ENCODE data around the gene RABGAP1L.

The RABGAP1L gene

DNA sequence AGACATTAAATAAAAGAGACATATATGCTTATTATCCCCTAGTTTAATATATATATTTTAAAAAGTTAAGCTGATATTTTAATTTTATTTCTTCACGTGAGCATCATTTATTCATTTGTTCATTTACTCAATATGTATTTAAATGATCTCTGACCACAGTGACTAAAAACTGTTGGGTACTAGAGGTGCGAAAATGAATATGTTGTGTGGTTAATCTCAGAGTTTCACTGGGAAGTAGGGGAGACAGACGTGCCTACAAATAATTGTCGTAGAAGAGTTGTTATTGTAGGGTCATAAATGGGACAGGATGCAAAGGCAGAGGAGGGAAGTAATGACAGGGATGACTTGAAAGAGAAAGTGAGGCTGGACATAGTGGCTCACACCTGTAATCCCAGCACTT is 627.4 kb downstream of the RABGAP1L start:
- Histone ChIP-seq H3K4me3 (ENCODE audit: low read depth, low read length) (no peak overlapping the region), H3K27ac (no peak overlapping the region), H3K9ac (no peak overlapping the region), H3K79me2 (no peaks in the 10 kb centered on the region), H3K4me2 (ENCODE audit: low read length) (no peak overlapping the region), H3K4me1 (no peaks in the 10 kb centered on the region), H3K36me3 (ENCODE audit: control insufficient read depth, insufficient read depth, low read length) (no peaks in the 10 kb centered on the region), H3K27me3 (ENCODE audit: control insufficient read depth, insufficient read depth, low read length) (no peaks in the 10 kb centered on the region), H2AFZ (no peak overlapping the region), H3K9me3 (ENCODE audit: control insufficient read depth, low read length) (no peaks in the 10 kb centered on the region)
- TF ChIP-seq, protein P1, sequence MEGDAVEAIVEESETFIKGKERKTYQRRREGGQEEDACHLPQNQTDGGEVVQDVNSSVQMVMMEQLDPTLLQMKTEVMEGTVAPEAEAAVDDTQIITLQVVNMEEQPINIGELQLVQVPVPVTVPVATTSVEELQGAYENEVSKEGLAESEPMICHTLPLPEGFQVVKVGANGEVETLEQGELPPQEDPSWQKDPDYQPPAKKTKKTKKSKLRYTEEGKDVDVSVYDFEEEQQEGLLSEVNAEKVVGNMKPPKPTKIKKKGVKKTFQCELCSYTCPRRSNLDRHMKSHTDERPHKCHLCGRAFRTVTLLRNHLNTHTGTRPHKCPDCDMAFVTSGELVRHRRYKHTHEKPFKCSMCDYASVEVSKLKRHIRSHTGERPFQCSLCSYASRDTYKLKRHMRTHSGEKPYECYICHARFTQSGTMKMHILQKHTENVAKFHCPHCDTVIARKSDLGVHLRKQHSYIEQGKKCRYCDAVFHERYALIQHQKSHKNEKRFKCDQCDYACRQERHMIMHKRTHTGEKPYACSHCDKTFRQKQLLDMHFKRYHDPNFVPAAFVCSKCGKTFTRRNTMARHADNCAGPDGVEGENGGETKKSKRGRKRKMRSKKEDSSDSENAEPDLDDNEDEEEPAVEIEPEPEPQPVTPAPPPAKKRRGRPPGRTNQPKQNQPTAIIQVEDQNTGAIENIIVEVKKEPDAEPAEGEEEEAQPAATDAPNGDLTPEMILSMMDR (IDR thresholded peaks at IDR 0.05) = no peak

DNA sequence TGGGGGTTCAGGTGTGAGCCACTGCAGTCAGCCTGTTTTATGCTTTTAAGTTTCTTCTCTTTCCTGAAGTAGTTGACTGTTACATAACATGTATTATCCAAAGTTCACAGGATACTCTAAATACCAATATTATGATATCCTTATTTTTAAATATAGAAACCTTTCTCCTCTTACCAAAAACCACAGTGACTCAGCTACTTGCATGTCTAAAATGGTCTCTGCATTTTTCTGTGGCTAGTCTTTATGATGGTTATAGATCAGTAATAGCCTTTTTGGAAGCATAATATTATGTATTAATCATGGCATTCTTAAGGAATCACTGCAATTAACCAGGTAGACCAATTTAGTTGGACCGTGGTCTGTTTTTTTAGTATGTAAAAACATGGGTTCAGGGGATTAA is 629.7 kb downstream of the RABGAP1L start:
- no peak overlapping the region for H3K4me2 ChIP-seq (ENCODE audit: low read length)
- H3K36me3 ChIP-seq (ENCODE audit: control insufficient read depth, insufficient read depth, low read length) = no peaks in the 10 kb centered on the region
- no peak overlapping the region for H3K27ac ChIP-seq
- no peak overlapping the region for H2AFZ ChIP-seq
- H3K4me1 ChIP-seq = no peaks in the 10 kb centered on the region
- TF ChIP-seq, protein P1 (IDR thresholded peaks at IDR 0.05) = no peak
- no peaks in the 10 kb centered on the region for H3K9me3 ChIP-seq (ENCODE audit: control insufficient read depth, low read length)
- no peaks in the 10 kb centered on the region for H3K79me2 ChIP-seq
- no peak overlapping the region for H3K9ac ChIP-seq
- H3K27me3 ChIP-seq (ENCODE audit: control insufficient read depth, insufficient read depth, low read length) = no peaks in the 10 kb centered on the region
- no peak overlapping the region for H3K4me3 ChIP-seq (ENCODE audit: low read depth, low read length)

DNA sequence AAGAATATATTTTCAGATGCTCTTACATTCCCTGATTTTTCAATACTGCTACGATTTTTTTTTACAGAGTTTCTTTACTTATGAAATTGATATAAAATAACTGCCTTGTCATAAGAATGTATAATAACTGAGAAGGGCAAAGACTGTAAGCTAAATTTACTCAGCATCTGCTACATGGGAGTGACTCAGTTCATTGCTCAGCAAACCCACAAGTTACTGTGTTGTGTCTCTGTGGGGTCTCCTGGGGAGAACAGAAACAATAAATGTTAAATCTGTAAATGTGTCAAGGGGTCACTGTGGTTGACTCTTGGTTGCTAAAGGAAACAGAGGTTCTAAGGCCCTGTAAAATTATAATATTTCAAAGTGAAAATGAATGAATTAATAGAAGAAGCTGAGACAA is 630.1 kb downstream of the RABGAP1L start:
- Histone ChIP-seq H3K9me3 (ENCODE audit: control insufficient read depth, low read length) (no peaks in the 10 kb centered on the region), H3K4me2 (ENCODE audit: low read length) (no peak overlapping the region), H3K79me2 (no peaks in the 10 kb centered on the region), H3K36me3 (ENCODE audit: control insufficient read depth, insufficient read depth, low read length) (no peaks in the 10 kb centered on the region), H3K27ac (no peak overlapping the region), H3K4me1 (no peaks in the 10 kb centered on the region), H3K4me3 (ENCODE audit: low read depth, low read length) (no peak overlapping the region), H2AFZ (no peak overlapping the region), H3K27me3 (ENCODE audit: control insufficient read depth, insufficient read depth, low read length) (no peaks in the 10 kb centered on the region), H3K9ac (no peak overlapping the region)
- TF ChIP-seq, protein P1 (IDR thresholded peaks at IDR 0.05) = no peak

DNA sequence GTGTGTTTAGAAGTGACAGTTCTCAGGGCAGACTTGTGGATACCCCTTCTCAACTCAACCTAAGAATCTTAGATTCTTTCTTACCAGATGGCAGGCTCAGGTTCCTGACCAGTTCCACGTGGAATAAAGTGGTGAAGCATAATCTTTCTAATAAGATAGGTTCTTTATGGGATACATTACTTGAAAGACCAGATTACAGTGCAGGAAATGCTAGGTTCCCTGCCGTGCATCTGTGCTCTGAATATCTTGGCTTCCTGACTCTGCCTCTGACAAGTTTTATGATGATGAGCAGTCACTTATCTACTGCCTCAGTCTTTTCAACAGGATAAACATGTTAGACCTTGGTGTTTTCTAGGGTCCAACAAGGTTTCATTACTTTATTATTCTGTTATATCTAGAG is 632.5 kb downstream of the RABGAP1L start:
- H3K4me1 ChIP-seq = no peaks in the 10 kb centered on the region
- no peak overlapping the region for H3K4me2 ChIP-seq (ENCODE audit: low read length)
- H3K4me3 ChIP-seq (ENCODE audit: low read depth, low read length) = no peak overlapping the region
- H3K79me2 ChIP-seq = no peaks in the 10 kb centered on the region
- no peaks in the 10 kb centered on the region for H3K9me3 ChIP-seq (ENCODE audit: control insufficient read depth, low read length)
- H3K36me3 ChIP-seq (ENCODE audit: control insufficient read depth, insufficient read depth, low read length) = no peaks in the 10 kb centered on the region
- H2AFZ ChIP-seq = no peak overlapping the region
- H3K27ac ChIP-seq = no peak overlapping the region
- H3K9ac ChIP-seq = no peak overlapping the region
- TF ChIP-seq, protein P1 (IDR thresholded peaks at IDR 0.05) = no peak
- H3K27me3 ChIP-seq (ENCODE audit: control insufficient read depth, insufficient read depth, low read length) = no peaks in the 10 kb centered on the region

DNA sequence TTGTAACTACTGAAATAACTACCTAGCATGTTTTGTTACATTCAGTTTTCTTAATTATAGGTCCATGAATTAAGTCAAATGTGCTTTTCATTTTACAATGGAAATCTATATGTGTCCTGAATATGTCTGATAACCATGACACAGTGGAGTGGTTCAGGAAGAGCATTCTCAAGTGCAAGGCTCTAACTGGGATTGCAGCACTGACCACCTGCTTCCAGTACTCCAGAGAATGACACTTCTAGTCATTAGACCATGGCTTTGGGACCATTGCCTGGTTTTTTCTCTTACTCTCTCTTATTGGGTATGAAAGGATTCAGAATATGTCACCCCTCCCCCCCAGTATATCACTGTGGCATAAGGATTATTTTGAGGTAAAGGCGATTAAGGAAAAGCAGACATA is 635.5 kb downstream of the RABGAP1L start:
- Histone ChIP-seq H3K36me3 (ENCODE audit: control insufficient read depth, insufficient read depth, low read length) (no peaks in the 10 kb centered on the region), H2AFZ (no peak overlapping the region), H3K4me1 (no peaks in the 10 kb centered on the region), H3K79me2 (no peaks in the 10 kb centered on the region), H3K27me3 (ENCODE audit: control insufficient read depth, insufficient read depth, low read length) (no peaks in the 10 kb centered on the region), H3K27ac (no peak overlapping the region), H3K9me3 (ENCODE audit: control insufficient read depth, low read length) (no peaks in the 10 kb centered on the region), H3K9ac (no peak overlapping the region), H3K4me3 (ENCODE audit: low read depth, low read length) (no peak overlapping the region), H3K4me2 (ENCODE audit: low read length) (no peak overlapping the region)
- TF ChIP-seq, protein P1 (IDR thresholded peaks at IDR 0.05) = no peak
